ENCODE measurements around the gene SPTLC2.

SPTLC2 gene

GRCh38 chr14:77457115-77457521 lies 159.3 kb downstream of the SPTLC2 start:
- Histone ChIP-seq H3K27me3 (ENCODE audit: control insufficient read depth, insufficient read depth, low read length, poor library complexity, severe bottlenecking) (no peaks in the 10 kb centered on the region), H3K36me3 (ENCODE audit: control insufficient read depth, insufficient read depth, low read length) (peaks cover 20% of the 10 kb centered on the region), H3K27ac (ENCODE audit: insufficient read depth, low read depth, low read length, poor library complexity, severe bottlenecking) (peak overlapping the region; percentile 51), H3K9me3 (ENCODE audit: control insufficient read depth, low read length) (no peaks in the 10 kb centered on the region), H3K4me3 (ENCODE audit: insufficient read depth, low read depth, low read length) (peak overlapping the region; percentile 98), H3K4me1 (ENCODE audit: control insufficient read depth, insufficient read depth, low read length) (peaks cover 12% of the 10 kb centered on the region)
- WGBS, 2 experiments, result 0 to 1% methylated on average over 18 of the region's 18 CpGs

All from ectodermal cell (in vitro differentiated cells).